Left hindlimb (tissue), 1 donor: ENCODE results near the gene MS4A6E.

ENCODE experiments used
- DNase-seq: peaks from one replicate; pipeline ENCODE4 v3.0.0-alpha.2; 2018

MS4A6E gene

DNA sequence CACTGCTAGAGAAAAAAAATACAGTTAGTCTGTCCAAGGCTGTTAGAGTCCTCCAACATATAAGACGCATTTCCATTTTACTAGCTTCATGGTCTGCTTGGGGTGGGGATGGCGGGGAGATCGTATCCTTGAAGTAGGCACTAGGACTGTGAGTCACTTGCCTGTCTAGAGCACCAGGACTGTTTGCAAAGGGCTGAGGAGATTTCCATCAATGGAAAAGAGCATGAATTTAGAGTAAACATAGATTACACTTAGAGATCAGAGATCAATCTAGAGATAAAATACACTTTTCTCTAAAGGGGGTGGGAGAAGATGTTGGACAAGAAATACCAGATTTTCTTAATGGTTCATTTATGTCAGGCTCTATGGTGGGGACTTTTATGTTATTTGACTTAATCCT is 49.5 kb downstream of the MS4A6E start:
- DNase-seq: no peak

DNA sequence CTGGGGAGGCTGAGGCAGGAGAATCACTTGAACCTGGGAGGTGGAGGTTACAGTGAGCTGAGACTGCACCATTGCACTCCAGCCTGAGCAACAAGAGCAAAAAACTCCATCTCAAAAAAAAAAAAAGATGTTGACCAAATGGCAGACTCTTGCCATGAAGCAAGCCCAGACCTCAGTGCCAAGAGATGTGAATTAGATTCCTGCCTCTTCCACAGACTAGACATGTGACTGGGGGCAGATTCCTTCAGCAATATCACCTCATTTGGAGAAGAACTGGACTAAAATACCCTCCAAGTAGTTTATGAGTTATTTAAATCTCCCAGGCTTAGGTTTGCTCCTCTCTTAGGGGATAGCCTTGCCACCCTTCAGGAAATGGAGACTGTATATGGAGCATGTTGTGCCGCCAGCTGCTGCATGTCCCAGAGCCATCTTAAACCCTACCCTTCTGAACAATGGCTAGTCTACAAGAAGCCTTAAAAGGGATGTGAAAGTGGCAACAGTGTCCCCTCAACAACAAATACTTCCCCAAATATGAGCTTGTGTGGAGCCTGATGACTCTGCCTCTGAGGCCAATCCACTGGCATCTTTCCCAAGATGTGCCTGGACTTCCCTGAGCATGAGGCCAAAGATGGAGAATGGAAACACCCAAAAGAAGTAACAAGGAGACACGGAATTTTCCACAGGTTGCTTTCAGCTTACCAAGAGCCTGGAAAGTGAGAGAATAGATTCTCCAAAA is 50.5 kb downstream of the MS4A6E start:
- no peak for DNase-seq

DNA sequence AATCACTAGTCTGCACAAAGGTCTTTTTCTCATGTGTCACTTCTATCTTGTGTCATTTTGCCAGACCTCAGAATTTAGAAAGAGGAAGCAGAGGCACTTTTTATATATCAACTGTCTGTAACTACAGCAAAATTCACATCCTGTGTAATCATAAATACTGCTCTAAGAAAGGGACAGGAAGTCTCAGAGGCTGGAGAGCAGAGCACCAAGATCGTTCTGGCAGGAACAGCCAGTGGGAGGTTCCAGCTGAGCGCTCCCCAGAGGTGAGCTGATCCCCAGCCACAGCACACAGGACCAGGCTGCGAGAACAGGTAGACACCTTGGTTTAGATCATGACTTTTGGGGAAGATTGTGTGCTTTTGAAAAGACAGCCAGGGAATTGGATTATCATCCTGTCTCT is 51.3 kb downstream of the MS4A6E start, which contains the start of gene MS4A7:
Gene MS4A7 (plus strand): TSS at position 179 of the 400 bp plus-strand sequence. CDS start 4,610 bp downstream, outside the sequence.
- no peak for DNase-seq

DNA sequence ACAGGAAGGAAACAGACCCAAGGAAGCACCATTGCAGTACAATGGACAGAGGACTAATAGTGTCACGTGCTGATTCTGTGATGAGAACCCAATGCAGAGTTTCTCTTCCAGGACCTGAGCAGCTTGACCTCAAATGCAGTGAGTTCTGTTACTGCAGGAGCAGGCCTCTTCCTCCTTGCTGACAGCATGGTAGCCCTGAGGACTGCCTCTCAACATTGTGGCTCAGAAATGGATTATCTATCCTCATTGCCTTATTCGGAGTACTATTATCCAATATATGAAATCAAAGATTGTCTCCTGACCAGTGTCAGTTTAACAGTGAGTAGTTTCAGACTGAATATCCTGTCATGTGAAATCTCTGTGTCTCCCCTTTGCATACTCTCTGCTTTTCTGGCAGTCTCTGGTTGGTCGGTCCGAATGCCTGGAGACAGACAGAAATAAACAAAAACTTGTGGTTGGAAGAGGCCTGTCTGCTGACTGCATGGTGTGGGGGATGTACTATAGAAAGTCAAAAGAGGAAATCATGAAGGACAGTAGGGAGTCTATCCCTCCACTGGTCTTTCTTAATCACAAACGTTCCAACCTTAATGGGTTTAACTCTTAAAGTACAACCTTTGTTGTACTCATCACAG is 62.3 kb downstream of the MS4A6E start:
- DNase-seq: no peak

DNA sequence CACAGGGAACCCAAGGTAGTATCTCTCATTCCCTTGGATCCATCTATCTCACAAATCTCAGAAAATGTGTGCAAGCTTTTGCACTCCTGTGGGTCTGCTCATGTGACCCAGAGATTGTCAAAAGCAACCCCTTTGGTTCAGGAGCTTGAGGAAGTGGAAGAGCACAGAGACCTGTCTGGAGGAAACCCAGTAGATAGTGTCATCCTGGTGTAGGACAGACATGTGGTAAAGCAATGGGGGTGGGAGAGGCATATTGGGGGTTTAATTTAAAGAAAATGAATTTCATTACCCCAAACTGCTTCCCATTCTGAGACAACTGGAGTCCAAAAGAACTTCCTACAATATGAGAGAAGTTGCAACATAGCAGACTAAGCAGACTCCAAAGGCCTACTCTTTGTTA is 63.4 kb downstream of the MS4A6E start:
- DNase-seq: no peak
